IMR-90 (cell line): ENCODE data around the gene DENND5A. TPM values are rescaled to one million over a fixed set of nuclear protein-coding genes. Genes with fewer than 3 reads are reported as not detected.
A peak's percentile ranks its signal among the peaks of the same experiment; 100 is the strongest.

Experiments
- ATAC-seq: fragments of 200-7000 bp; cut with Tn5 transposase; 2 replicates; pipeline ENCODE4 v1.9.1; 2020; ENCODE audit warnings: low read depth, mild to moderate bottlenecking, moderate library complexity
- BruUV-seq: library from RNA; stranded (reverse); fragments of 400-500 nt; replicated peaks from 2 replicates; lab custom pipeline; 2021; lab: Mats Ljungman, UMichigan
- CTCF ChIA-PET: fragments of 300-600 bp; formaldehyde crosslinking; extraction: SDS; loops from one replicate; lab custom pipeline; 2021; ENCODE audit warnings: antibody characterized with exemption; lab: Yijun Ruan, JAX
- POLR2A ChIA-PET: fragments of 300-600 bp; sonication (Branson Sonifier 250); formaldehyde crosslinking; loops from one replicate; lab custom pipeline; 2022; ENCODE audit warnings: antibody characterized with exemption; ENCODE audit not compliant: unreplicated experiment; lab: Charles Lee
- DNase-seq: peaks from one replicate; pipeline ENCODE4 v3.0.0; 2013
- H2AFZ ChIP-seq: replicated peaks from 2 replicates; pipeline ENCODE3; 2013; ENCODE audit warnings: low read length, mild to moderate bottlenecking; ENCODE audit not compliant: poor library complexity
- H2AK5ac ChIP-seq: 2 replicates; pipeline ENCODE4 v1.6.1; 2013; ENCODE audit warnings: low read depth, low read length, inconsistent platforms
- H2AK9ac ChIP-seq: replicated peaks from 2 replicates; pipeline ENCODE3; 2013; ENCODE audit warnings: mild to moderate bottlenecking, low read depth, low read length, moderate library complexity; ENCODE audit not compliant: poor library complexity
- H2BK120ac ChIP-seq: 2 replicates; pipeline ENCODE4 v1.6.1; 2013; ENCODE audit warnings: low read depth, low read length, inconsistent platforms
- H2BK15ac ChIP-seq: 3 replicates; pipeline ENCODE4 v1.6.1; 2013; ENCODE audit warnings: low read depth, low read length, inconsistent platforms
- H2BK20ac ChIP-seq: 2 replicates; pipeline ENCODE4 v1.6.1; 2013; ENCODE audit warnings: low read depth, mild to moderate bottlenecking, inconsistent platforms, low read length, moderate library complexity
- H2BK5ac ChIP-seq: 2 replicates; pipeline ENCODE4 v1.6.1; 2013; ENCODE audit warnings: mild to moderate bottlenecking, low read depth, low read length, inconsistent platforms; ENCODE audit not compliant: poor library complexity, severe bottlenecking
- H3K14ac ChIP-seq: replicated peaks from 2 replicates; pipeline ENCODE4 v1.6.1; 2013; ENCODE audit warnings: low read depth, low read length, inconsistent platforms
- H3K18ac ChIP-seq: 2 replicates; pipeline ENCODE4 v1.6.1; 2013; ENCODE audit warnings: low read depth, low read length, control low read depth
- H3K23ac ChIP-seq: 2 replicates; pipeline ENCODE4 v1.6.1; 2013; ENCODE audit warnings: low read depth, low read length, inconsistent platforms
- H3K27ac ChIP-seq: 2 replicates; pipeline ENCODE4 v1.5.1; 2013; ENCODE audit warnings: mild to moderate bottlenecking, control low read depth, low read length; ENCODE audit not compliant: insufficient read depth
- H3K27me3 ChIP-seq: 2 replicates; pipeline ENCODE4 v1.6.1; 2013; ENCODE audit warnings: low read length; ENCODE audit not compliant: control insufficient read depth, insufficient read depth
- H3K36me3 ChIP-seq: 2 replicates; pipeline ENCODE4 v1.6.1; 2013; ENCODE audit warnings: low read length, mixed read lengths; ENCODE audit not compliant: control insufficient read depth, insufficient read depth
- H3K4ac ChIP-seq: 2 replicates; pipeline ENCODE4 v1.6.1; 2013; ENCODE audit warnings: low read depth, low read length, inconsistent platforms
- H3K4me1 ChIP-seq: 2 replicates; pipeline ENCODE4 v1.6.1; 2013; ENCODE audit warnings: low read length, mixed read lengths; ENCODE audit not compliant: control insufficient read depth, insufficient read depth
- H3K4me2 ChIP-seq: 2 replicates; pipeline ENCODE4 v1.6.1; 2013; ENCODE audit warnings: low read depth, mild to moderate bottlenecking, control low read depth, low read length, moderate library complexity
- H3K4me3 ChIP-seq: 2 replicates; pipeline ENCODE4 v1.5.1; 2013; ENCODE audit warnings: low read depth, mild to moderate bottlenecking, control low read depth, low read length, moderate library complexity; ENCODE audit not compliant: insufficient read depth
- H3K56ac ChIP-seq: 2 replicates; pipeline ENCODE4 v1.6.1; 2013; ENCODE audit warnings: low read length, inconsistent platforms; ENCODE audit not compliant: insufficient read depth; ENCODE audit errors: extremely low read depth
- H3K79me1 ChIP-seq, 2 experiments: 2 replicates each; pipeline ENCODE4 v1.6.1; 2013; ENCODE audit warnings: low read length in 2 of 2, inconsistent platforms in 1 of 2, low read depth in 1 of 2
- H3K9ac ChIP-seq: 2 replicates; pipeline ENCODE4 v1.6.1; 2013; ENCODE audit warnings: low read depth, low read length, control low read depth
- H3K9me1 ChIP-seq: 2 replicates; pipeline ENCODE4 v1.6.1; 2013; ENCODE audit warnings: low read length, inconsistent platforms; ENCODE audit not compliant: insufficient read depth
- H3K9me3 ChIP-seq: 2 replicates; pipeline ENCODE4 v1.6.1; 2013; ENCODE audit warnings: low read length; ENCODE audit not compliant: control insufficient read depth, insufficient read depth
- H4K20me1 ChIP-seq: 2 replicates; pipeline ENCODE4 v1.6.1; 2013; ENCODE audit warnings: low read length, inconsistent platforms; ENCODE audit not compliant: insufficient read depth
- H4K5ac ChIP-seq: 2 replicates; pipeline ENCODE4 v1.6.1; 2013; ENCODE audit warnings: mild to moderate bottlenecking, low read depth, low read length, control low read depth
- H4K8ac ChIP-seq, 2 experiments: 2 replicates each; pipeline ENCODE4 v1.6.1; 2013; ENCODE audit warnings: low read depth in 2 of 2, low read length in 2 of 2, control low read depth in 1 of 2, inconsistent platforms in 1 of 2
- H4K91ac ChIP-seq: 2 replicates; pipeline ENCODE4 v1.6.1; 2013; ENCODE audit warnings: low read depth, low read length, inconsistent platforms; ENCODE audit not compliant: insufficient read depth
- CEBPB ChIP-seq: IDR thresholded peaks from 2 replicates; pipeline ENCODE4 v1.6.1; 2012; ENCODE audit warnings: low read depth, low read length, improper control_type of control experiment
- CTCF ChIP-seq: conservative IDR thresholded peaks from 2 replicates; pipeline ENCODE4 v1.5.1; 2012; ENCODE audit warnings: mild to moderate bottlenecking, low read depth, low read length, improper control_type of control experiment
- WGBS, 2 experiments: methylation state at CpG; one replicate each; pipeline versions ENCODE4 v1.1.5 to v1.1.7; 2013; ENCODE audit warnings: missing lambda C conversion rate in 2 of 2; ENCODE audit not compliant: insufficient read length in 1 of 2; ENCODE audit errors: extremely low coverage in 2 of 2; 5-methylcytosine and 5-hydroxymethylcytosine counted together
- dilution Hi-C: fragments of 300-500 bp; cut with HindIII; formaldehyde crosslinking; loops from one replicate; pipeline ENCODE4 v1.14.3; 2018; ENCODE audit warnings: low sequenced_read_pairs; ENCODE audit not compliant: unreplicated experiment
- in situ Hi-C: fragments of 300-500 bp; cut with MboI; formaldehyde crosslinking; loops from 3 replicates; pipeline ENCODE4 v1.14.3; 2019; ENCODE audit warnings: low sequenced_read_pairs, inconsistent platforms, mixed read lengths
- intact Hi-C: fragments of 100-400 bp; cut with micrococcal nuclease; formaldehyde crosslinking; loops from 2 replicates; pipeline ENCODE4 v1.10.0; 2022
- polyA plus RNA-seq, 3 experiments: library from polyadenylated mRNA; depleted of rRNA; stranded (reverse); fragments of >200 nt; gene quantifications; 2 replicates each; pipeline ENCODE4 v1.2.3, GENCODE V29; 2012; ENCODE audit warnings: low replicate concordance in 1 of 3
- total RNA-seq: library from RNA; depleted of rRNA; stranded (reverse); fragments of >200 nt; gene quantifications from 2 replicates; pipeline ENCODE4 v1.2.3, GENCODE V29; 2012

The DENND5A gene
- total and polyA plus RNA-seq, 2 of the 4 experiments (the other 2 are of a cell fraction), result 179 to 192 TPM

- Histone ChIP-seq H3K9ac (no peak overlapping the region), H2BK20ac (no peak overlapping the region), H4K91ac (no peak overlapping the region), H2AFZ (no peak overlapping the region), H2AK9ac (no peak overlapping the region), H4K20me1 (no peaks in the 10 kb centered on the region), H3K36me3 (peaks cover 1% of the 10 kb centered on the region; the same call in 1 of the 2 replicates), H3K4me1 (peaks cover 4% of the 10 kb centered on the region), H3K14ac (no peak overlapping the region; the same call in 1 of the 2 replicates), H2BK15ac (no peak overlapping the region), H4K8ac (no peak overlapping the region), H3K23ac (no peak overlapping the region), H2AK5ac (no peak overlapping the region; the same call in 1 of the 2 replicates), H2BK120ac (no peak overlapping the region), H3K27me3 (no peaks in the 10 kb centered on the region), H3K4me2 (no peak overlapping the region), H3K18ac (0 out of 2 replicates have a peak overlapping the region, but pooled peaks have one; percentile 8), H3K9me1 (peaks cover 3% of the 10 kb centered on the region; the same call in 1 of the 2 replicates), H4K5ac (no peak overlapping the region), H3K56ac (no peak overlapping the region), H3K9me3 (no peaks in the 10 kb centered on the region), H2BK5ac (no peak overlapping the region), H3K4ac (no peak overlapping the region), H3K4me3 (no peak overlapping the region), H3K27ac (no peak overlapping the region), H3K79me1 (no peaks in the 10 kb centered on the region; a peak in 1 of 4 replicates)
- CTCF ChIA-PET, result interaction anchor here (0.6 to 1.1 kb wide), 2 partner anchors 13 to 35 kb away, joined by 3 read pairs; no protein-coding TSS in a partner anchor
- no TSS peak for BruUV-seq
- peak; percentile 78 for DNase-seq
- in situ Hi-C loops (no loop called here), dilution Hi-C loops (no loop called here), intact Hi-C loops (no loop called here)
- WGBS, 2 experiments, result 100% methylated on average over 2 of the region's 15 CpGs; no CpG with 5 or more reads in 1 of the 2 experiments
- no peak for ATAC-seq
- POLR2A ChIA-PET, result interaction anchor here (0.6 kb wide), 1 partner anchor 130 kb away, joined by 3 read pairs; no protein-coding TSS in a partner anchor
- TF ChIP-seq CTCF, result no peak
- TF ChIP-seq CEBPB, result peak; percentile 55
Measured at GRCh38 chr11:9273376-9274336, 8.5 kb upstream of the DENND5A start.
